Activated CD4-positive, alpha-beta T cell treated with anti-CD3 and anti-CD28 coated beads, Interleukin-2, amount 50 U/mL, for 1 hour (primary cell): Measurements from ENCODE around the gene TEDDM1.
"Not testable (repeated sequence)": the region's sequence is repeated elsewhere in the genome, so short reads cannot be mapped to it uniquely, and the experiment has no call there.

ENCODE experiments used
- DNase-seq: peaks from one replicate; pipeline ENCODE4 v3.0.0-alpha.2; 2020

TEDDM1 gene, protein sequence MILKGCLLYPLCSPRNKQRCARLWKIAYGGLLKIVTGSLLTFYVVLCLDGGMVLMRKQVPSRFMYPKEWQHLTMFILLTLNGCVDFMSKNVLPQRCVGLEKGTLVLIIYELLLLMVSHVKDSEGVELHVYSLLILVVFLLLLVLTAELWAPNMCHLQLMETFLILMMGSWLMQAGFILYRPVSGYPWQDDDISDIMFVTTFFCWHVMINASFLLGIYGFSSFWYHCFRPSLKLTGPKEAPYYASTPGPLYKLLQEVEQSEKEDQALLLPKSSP

DNA sequence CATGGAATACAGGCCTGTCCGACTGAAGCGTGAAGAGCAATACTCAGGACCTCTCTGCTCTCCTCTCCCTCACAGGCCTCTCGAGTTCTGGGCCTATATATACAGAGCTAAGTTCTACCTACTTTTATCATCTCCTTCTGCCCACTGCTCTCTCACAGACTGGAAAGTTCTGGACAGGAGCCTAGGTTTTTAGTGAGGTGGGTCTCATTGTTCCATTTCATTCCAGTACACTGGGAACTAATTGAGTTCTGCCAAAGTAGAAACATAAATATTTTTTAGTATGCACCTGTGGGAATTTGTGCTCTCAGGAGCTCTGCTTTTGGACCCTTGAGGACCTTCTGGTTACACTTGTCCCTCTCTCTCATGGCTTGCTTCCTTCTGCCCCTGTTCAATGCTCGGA is at the start of gene TEDDM1:
Gene TEDDM1, minus strand, starts transcription at position 101 of the 400 bp plus-strand sequence. CDS start 182 bp downstream, outside the sequence.
- DNase-seq = no peak

DNA sequence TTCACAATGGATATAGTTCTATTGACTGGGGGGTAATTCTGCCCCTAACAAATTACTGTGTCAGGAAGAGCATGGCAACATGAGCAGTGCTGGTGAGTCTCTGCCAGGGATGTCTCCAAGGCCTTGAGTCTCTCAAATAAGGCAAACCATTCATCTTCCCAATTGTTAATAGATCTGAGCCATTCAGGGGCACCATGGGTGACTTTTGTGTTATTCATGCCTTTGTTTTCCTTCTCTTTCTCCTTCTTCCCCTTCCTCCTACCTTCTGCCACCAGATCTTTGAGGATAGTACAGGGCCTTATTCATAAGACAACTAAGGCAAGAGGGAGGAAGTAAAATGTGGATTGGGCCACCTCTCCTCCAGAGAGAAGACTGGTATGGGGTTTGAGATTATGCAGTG is 49.6 kb upstream of the TEDDM1 start, which contains the start of gene RGSL1:
Gene RGSL1, plus strand, starts transcription at position 60 of the 400 bp plus-strand sequence. Its CDS starts 20 bp downstream, at position 80.
- DNase-seq = no peak

DNA sequence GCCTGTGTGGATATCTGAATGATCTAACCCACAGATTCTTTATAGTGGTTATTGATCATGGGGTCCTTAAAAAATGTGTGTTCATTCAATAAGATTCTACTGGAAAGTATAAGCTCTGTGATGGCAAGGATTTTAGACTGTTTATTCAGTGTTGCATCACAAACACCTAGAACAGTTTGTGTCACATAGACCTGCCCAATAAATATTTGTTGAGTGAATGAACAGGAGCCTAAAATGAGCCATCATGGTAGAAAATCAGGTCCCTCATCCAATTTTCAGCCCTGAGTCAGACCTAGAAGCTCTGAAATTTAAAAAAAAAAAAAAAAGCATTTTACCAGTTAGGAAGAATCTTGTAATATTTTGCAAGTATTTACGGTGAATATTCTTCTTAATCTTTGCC is 47.2 kb upstream of the TEDDM1 start:
- DNase-seq = no peak

DNA sequence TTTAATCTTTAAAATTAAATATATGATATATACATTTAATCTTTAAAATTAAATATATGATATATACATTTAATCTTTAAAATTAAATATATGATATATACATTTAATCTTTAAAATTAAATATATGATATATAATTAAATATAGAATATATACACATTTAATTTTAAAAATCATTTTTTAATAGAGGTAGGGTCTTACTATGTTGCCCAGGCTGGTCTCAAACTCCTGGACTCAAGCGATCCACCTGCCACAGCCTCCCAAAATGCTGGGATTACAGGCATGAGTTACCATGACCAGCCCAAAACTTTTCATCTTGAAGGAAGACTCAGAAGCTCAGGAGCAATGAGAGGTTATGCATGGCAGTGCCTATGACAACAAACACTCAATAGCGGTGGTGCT is 46.7 kb upstream of the TEDDM1 start:
- DNase-seq = not testable (repeated sequence)

DNA sequence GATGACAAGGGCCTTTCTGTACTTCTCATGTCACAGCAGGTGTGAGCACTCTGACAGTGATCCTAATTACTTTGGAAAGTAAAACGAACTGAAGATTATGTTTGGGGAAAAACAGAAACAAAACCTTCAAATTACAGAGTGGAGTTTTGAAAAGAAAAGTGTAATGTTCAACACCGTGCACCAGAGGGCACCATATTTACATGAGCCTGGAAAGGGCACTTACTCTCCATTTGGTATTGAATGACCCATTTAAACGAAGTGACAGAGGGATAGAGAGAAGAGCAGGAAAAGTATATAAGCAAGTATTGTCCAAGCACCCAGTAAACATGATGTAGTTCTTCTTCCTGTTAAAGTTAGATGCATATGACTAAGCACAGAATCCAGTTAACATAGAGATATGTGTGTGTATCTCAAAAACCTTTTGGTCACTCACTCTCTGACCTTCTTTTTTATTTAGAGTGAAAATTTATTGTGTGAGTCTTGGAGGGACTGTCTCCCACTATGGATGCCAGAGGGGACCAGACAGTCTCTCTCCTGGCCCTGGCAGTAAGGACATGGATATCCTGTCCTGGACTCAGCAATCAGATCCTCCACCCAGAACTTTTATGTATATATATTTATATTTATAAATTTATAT is 45.7 kb upstream of the TEDDM1 start:
- peak; percentile 12 for DNase-seq

DNA sequence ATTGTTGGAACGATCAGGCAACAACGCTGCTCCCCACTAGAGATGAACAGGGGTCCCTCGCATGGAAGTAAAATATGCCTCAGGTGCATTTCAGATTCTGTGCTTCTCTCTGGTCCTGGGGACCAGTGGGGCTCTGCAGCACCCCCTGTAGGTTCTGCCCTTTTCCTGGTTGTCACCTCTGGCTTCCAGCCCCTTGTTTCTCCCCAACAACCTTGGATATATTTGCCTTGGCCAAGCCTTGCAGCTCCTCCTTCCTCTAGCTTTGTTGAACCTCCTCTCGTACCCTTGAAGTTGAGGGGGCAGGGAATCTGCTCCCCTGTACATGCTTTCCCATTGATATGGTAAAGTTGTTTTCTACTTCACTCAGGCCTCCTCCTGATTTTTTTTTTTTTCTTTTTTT is 44.0 kb upstream of the TEDDM1 start:
- DNase-seq = no peak

DNA sequence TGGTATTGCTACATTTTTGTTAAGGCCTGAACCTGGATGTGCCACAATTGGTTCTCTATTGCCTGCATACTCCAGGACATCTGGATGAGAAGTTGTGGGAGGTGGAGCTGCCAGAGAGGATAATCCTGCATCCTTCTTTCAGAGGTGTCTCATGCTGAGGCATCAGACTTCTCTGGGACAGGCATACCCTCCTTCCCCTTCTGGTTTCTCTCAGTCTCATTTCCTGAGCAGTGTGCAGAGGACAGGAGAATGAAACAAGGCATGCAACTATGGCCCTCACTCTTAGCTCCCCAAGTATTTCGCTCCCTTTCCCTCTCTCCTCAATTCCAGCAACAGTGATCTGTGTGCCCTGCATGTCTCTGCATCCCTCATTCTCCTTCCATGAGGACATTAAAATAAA is 41.9 kb upstream of the TEDDM1 start:
- DNase-seq = no peak

DNA sequence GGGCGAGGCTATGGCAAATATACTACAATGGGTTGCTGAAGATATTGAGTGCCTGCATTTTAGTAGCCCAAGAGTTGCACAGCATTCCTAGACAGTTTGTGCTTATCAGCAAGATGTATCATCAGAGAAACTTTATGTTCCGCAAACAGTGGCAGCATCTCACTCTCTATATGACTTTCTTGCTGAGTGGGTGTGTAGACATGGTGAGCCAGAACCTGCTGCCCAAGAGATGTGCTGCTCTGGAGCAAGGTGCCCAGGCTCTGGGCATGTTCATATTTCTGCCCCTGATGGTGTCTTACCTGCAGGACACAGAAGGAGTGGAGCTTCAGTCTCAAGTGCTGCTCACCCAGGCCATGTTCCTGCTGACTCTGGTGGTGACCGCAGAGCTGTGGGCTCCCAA is 41.3 kb upstream of the TEDDM1 start:
- no peak for DNase-seq

DNA sequence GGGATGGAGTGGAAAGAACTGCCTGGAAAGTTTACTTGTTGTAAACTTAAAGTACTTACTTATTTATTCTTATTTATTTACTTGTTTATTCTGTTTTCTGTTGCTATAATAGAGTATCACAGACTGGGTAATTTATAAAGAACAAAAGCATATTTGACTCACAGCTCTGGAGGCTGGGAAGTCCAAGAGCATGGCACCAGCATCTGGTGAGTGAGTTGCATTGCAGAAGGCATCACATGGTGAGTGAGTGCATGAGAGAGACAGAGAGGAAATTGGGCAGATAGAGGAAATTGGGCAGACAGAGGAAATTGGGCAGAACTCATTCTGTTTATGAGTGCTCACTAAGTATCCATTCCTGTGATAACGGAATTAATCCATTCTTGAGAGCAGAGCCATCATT is 37.9 kb upstream of the TEDDM1 start:
- DNase-seq = no peak

DNA sequence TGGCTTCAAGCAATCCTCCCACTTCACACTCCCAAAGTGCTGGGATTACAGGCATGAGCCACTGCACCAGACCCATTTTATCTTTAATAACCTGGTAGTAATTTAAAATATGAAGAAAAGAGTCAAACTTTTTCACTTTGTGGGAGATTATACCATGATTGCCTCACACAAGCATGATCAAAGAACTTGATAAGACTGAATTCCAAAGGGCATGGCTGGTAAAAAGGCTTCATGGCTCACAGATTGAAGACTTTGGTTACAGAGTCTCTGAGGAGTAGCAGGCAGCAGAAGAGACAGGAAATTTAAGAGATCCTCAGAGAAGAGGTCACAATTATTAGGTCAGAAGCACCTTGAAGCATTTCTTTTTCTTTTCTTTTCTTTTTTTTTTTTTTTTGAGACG is 33.1 kb upstream of the TEDDM1 start:
- DNase-seq = no peak

DNA sequence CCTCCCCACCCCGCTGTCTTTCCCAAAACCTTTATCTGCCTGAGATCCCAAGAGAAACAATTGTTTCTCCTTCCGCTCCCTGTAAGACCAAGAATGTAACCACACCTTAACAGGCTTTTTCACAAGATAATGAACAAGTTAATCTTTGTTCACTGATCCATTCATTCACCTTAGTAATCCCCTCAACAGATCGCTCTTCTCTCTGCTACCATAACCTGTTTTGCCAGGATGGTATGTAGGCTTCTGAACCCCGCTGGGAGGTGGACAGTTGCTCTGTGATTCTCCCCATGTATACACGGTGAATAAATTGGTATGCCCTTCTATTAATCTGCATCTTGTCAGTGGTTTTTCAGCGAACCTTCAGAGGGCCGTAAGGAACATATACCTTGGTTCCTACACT is 30.8 kb upstream of the TEDDM1 start:
- no peak for DNase-seq

DNA sequence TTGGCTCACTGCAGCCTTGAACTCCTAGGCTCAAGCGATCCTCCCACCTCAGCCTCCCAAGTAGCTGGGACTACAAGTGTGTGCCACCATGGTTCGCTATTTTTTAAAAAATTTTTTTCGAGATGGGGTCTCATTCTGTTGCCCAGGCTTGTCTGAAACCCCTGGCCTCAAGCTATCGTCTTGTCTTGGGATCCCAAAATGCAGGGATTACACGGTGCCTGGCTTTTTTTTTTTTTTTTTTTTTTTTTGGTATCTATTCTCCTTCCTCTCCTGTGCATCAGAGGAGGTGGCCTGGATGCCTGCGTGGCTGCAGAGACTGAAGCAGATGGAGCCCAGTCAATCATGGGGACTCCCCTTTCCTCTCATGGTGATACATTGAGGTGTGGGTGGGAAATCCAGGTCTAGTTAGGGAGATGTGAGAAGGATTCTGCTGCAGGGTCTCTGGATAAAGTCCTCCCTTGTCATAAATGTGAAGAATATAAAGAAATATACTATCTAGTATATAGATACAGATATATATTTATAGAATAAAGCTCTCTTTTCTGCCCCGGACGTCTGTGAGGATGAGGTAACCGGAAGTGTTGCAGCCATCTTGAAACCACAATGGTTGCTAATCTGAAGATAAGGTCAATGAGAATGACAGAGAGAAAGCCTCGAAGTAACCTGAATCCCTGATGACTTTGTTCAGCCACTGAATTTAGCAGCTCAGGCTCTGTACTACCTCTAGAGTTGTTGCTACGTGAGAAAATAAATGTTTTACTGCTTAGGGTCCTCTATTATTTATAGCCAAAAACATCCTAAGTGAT is 30.0 kb upstream of the TEDDM1 start:
- peak; percentile 7 for DNase-seq

DNA sequence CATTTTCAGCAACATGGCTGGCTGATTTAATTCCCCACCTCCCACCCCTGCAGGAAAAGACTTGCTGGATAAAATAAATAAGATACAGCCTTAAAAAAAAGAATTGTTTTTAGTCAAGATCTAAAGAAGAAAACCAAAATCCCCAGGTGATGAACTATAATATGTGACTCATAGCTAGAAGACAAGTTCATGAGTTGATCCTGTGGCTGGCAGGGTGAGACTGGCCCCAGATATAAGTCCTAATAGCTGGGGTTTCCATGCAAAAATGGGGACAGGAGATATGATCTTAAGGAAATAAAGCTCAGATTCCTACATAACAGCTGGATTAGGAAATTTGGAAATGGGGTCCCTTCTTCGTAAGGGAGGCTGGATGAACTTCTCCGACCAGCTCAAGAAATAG is 27.6 kb upstream of the TEDDM1 start:
- no peak for DNase-seq

DNA sequence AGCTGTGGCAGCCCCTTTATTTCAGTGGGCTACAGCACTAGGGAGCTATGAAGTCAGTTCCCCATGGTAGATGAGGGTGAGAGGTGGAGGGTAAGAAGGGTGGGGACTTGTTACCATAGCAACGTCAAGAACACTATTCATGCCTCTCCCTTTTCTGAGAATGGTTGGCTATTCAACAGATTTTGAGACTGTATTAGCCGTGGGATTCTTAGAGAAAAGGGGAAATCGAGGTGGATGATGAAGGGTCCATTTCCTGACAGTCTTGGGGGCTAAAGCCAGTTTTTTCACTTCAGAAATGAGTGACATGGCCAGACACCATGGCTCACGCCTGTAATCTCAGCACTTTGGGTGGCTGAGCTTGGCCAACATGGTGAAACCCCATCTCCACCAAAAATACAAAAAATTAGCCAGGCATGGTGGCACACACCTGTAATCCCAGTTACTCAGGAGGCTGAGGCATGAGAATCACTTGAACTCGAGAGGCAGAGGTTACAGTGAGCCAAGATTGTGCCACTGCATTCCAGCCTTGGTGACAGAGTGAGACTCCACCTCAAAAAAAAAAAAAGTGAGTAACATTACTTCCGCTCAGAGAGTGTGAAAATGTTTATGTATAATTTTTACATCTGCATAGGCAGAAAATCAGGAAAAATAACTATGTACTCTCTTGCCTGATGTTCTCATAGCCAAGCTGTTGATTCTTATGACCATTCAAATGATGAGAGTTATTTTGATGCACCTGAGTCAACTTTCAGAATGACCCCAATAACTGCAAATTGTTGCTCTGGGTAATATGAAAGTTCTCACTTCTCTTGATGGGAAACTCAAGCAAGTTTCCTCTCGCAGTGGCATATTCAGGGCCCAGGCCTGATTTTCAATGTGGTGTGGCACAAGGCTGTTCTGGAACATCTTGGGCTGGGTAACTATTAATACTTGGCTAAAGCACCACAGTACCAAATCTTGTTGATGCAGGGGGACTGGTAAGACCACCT is 26.3 kb upstream of the TEDDM1 start:
- DNase-seq = no peak

DNA sequence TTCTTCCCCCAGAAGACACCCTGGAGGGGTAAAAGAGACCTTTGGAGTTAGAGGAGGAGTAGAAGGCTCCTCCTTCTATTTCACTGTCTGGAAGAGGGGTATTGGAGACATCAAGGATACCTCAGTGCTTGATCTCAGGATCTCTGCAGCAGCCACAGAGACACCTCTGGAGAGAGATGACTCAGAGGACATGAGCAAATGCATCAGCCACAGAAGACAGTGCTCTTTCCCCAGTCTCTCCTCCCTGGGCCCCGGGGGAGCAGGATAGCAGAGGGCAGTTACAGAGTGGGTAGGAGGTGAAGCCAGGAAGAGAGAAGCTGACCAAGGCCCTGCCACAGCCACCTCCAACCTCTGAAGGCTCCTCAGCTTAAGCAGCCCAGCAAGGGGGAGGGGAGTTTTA is 15.3 kb upstream of the TEDDM1 start:
- DNase-seq = no peak

DNA sequence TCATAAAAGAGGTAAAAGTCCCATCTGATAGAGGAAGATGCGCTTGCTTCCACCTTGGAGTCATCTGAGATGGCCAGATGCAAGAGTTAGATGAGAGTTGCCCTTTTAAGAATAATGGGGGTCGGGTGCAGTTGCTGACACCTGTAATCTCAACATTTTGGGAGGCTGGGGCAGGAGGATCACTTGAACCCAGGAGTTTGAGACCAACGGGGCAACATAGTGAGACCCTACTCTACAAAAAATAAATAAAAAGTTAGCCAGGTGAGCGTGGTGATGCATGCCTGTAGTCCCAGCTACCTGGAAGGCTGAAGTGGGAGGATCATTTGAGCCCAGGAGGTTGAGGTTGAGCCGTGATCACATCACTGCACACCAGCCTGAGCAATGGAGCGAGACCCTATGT is 13.5 kb upstream of the TEDDM1 start:
- no peak for DNase-seq

DNA sequence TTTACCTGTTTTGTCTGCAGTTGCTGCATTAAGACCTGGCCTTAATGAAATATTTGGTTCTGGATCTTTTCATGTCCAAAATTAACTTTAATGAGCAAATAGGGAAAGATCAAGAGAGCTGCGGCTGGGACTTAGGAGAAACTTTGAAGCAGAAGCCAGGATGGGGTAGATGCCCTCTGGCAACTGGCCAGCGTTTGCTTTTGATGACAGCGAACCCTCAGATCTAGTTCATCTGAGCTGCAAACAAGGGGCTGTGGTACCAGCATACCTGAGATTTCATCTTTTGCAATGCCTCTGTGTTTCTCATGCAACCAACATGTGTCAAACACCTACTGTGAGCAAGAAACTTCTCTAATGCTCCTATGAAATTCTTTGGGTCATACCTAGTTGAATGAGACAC is 13.0 kb upstream of the TEDDM1 start:
- DNase-seq = no peak

DNA sequence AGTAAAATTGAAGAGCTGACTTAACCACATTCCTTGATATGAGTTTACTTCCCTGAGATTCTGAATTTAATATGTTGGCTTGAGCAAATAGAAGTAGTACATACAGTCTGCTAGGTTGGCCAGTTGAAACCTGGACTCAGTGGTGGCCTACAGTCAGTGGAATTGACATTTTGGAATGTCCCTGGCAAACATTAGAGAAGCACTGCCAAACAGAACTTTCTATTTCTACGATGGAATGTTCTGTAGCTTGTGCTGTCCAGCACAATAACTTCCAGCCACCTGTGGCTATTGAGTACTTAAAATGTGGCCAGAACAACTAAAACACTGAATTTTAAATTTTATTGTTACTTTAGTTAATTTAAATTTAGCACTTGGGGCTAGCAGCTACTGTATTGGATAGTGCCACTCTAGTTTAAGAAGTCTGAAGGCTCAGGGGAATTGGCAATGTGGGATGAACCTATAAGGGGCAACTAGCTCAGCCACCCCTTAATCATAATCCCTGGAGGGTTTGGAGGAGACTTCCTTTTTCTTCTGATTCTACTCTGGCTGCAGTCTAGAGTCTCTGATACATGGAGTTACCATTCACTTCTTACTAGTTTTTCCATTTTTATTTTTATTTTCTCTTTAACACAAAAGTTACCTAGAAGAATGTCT is 10.3 kb upstream of the TEDDM1 start:
- no peak for DNase-seq

DNA sequence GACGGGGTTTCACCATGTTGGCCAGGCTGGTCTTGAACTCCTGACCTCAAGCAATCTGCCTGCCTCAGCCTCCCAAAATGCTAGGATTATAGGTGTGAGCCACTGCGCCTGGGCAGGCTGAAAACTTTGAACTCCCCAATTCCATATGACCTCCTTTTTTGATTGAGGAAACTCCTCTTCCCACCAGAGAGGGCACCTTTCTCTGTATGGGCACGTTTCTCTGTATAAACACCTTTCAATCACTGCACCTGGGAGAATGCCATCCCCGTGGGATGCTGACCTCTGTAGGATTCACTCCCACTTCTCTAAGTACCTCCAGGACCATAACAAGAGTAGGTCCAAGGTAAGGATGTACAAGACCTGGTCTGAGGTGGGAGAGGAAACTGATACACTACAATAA is 9.7 kb upstream of the TEDDM1 start:
- DNase-seq = no peak

DNA sequence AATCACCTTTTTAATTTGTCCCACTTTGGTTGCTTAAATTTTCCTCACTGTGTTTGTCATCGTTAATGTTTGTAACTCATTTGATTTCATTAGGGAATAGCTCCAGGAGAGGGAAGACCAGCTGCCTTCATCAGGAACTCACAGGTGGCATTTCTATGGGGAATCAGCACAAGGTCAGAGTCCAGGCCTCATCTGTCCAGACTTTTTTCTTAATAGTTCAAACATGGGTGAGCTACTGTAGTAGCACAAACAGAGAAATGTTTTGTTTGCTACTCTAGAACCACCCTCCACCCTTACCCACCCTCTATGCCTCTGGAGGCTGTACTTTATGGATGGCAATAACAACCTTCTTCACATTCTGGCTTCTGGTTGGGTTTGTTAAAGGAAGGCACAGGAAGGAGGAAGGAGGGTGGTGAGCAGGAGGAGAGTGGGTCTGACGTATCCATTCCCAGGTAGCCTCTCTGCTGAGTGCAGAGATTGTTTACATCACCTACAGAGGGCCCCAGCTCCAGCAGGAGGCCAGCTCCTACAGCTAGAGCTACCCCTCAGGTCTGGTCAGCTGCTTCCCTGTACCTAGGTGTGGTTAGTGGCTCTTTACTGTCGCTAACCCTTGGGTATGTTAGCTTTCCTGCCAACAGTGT is 8.1 kb upstream of the TEDDM1 start:
- no peak for DNase-seq

DNA sequence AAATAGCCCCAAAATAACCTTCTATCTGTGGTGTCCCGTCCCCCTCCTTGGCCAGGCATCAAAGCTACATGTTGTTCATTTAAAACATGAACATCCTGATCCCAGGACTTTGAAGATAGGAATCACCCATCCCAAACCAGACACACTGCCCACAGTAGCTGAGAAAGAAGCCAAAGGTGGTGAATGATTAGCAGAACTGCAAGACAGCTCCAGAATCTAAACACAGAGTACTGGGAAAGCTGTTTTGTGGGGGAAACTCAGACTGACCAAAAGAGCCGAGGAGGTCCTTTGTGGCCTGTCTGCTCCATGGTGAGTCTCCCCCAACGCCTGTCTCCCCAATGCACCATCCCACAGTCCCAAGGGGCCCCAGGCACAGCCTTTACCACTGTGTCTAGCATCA is 7.3 kb upstream of the TEDDM1 start:
- DNase-seq = no peak

DNA sequence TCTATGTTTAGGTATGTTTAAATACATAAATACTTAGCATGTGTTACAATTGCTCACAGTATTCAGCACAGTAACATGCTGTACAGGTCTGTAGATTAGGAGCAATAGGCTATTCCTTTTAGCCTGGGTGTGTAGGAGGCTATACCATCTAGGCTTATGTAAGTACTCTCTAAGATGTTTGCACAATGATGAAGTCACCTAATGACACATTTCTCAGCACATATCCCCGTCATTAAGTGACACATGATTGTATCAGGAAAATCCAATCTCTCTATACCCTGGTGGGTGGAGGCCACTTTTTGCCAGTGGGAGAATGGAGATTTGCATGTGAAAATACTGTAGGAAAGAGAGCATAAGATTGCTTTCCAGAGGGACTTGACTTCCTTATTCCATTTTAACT is 5.5 kb upstream of the TEDDM1 start:
- DNase-seq = no peak
